GM23338 (cell line): ENCODE results near the gene WDR93. TPM values are rescaled to one million over a fixed set of nuclear protein-coding genes. Genes with fewer than 3 reads are reported as not detected.

Experiments used
- ATAC-seq: fragments of 200-7000 bp; cut with Tn5 transposase; 3 replicates; pipeline ENCODE4 v1.9.1; 2020
- DNase-seq: peaks from one replicate; pipeline ENCODE4 v3.0.0-alpha.2; 2015; ENCODE audit warnings: low spot score
- H2AFZ ChIP-seq: fragments of 200-600 bp; sonication (generic); 2 replicates; pipeline ENCODE4 v1.8.0; 2016; ENCODE audit warnings: antibody characterized with exemption, mild to moderate bottlenecking, moderate library complexity
- H3F3A ChIP-seq: fragments of 200-600 bp; sonication (generic); replicated peaks from 2 replicates; pipeline ENCODE4 v1.8.0; 2017; ENCODE audit warnings: antibody characterized with exemption, mixed run types, low read depth
- H3K27ac ChIP-seq: fragments of 200-600 bp; sonication (generic); 2 replicates; pipeline ENCODE4 v1.6.1; 2016; ENCODE audit warnings: low read depth
- H3K27me3 ChIP-seq: fragments of 200-600 bp; sonication (generic); 2 replicates; pipeline ENCODE4 v1.8.0; 2016; ENCODE audit warnings: mild to moderate bottlenecking, mixed run types, moderate library complexity; ENCODE audit not compliant: insufficient read depth
- H3K36me3 ChIP-seq: fragments of 200-600 bp; sonication (generic); 2 replicates; pipeline ENCODE4 v1.8.0; 2016; ENCODE audit warnings: mild to moderate bottlenecking; ENCODE audit not compliant: insufficient read depth
- H3K4me1 ChIP-seq: fragments of 200-600 bp; sonication (generic); 2 replicates; pipeline ENCODE4 v1.8.0; 2016; ENCODE audit warnings: mild to moderate bottlenecking, moderate library complexity; ENCODE audit not compliant: insufficient read depth
- H3K4me2 ChIP-seq: fragments of 200-600 bp; sonication (generic); 2 replicates; pipeline ENCODE4 v1.7.1; 2017; ENCODE audit warnings: mixed run types
- H3K4me3 ChIP-seq: fragments of 200-600 bp; sonication (generic); 2 replicates; pipeline ENCODE4 v1.6.1; 2016; ENCODE audit warnings: mixed run types
- H3K79me2 ChIP-seq: fragments of 200-600 bp; sonication (generic); replicated peaks from 2 replicates; pipeline ENCODE4 v1.8.0; 2017; ENCODE audit warnings: mild to moderate bottlenecking; ENCODE audit not compliant: insufficient read depth
- H3K9me2 ChIP-seq: fragments of 200-600 bp; sonication (generic); 2 replicates; pipeline ENCODE4 v1.8.0; 2017; ENCODE audit not compliant: insufficient read depth
- H4K20me1 ChIP-seq: fragments of 200-600 bp; sonication (generic); replicated peaks from 2 replicates; pipeline ENCODE4 v1.8.0; 2017; ENCODE audit warnings: mild to moderate bottlenecking; ENCODE audit not compliant: insufficient read depth
- H3K27ac Mint-ChIP-seq: 2 replicates; pipeline ENCODE4 v1.8.0; 2020; ENCODE audit warnings: inconsistent platforms, mild to moderate bottlenecking, moderate library complexity, mixed read lengths
- H3K27me3 Mint-ChIP-seq: 3 replicates; pipeline ENCODE4 v1.8.0; 2022; ENCODE audit warnings: low read depth, mild to moderate bottlenecking, moderate library complexity, mixed read lengths, inconsistent platforms; ENCODE audit not compliant: insufficient read depth, poor library complexity
- H3K36me3 Mint-ChIP-seq: 3 replicates; pipeline ENCODE4 v1.8.0; 2021; ENCODE audit warnings: low read depth, mild to moderate bottlenecking, inconsistent platforms, moderate library complexity, mixed read lengths
- H3K4me1 Mint-ChIP-seq: 3 replicates; pipeline ENCODE4 v1.8.0; 2020; ENCODE audit warnings: mild to moderate bottlenecking, inconsistent platforms, mixed read lengths
- H3K4me3 Mint-ChIP-seq: 3 replicates; pipeline ENCODE4 v1.8.0; 2021; ENCODE audit warnings: moderate library complexity, mild to moderate bottlenecking, inconsistent platforms, mixed read lengths
- H3K9me3 Mint-ChIP-seq: 3 replicates; pipeline ENCODE4 v1.8.0; 2020; ENCODE audit warnings: moderate library complexity, mild to moderate bottlenecking, inconsistent platforms, mixed read lengths
- CREB1 ChIP-seq: fragments of 250-450 bp; sonication (Bioruptor Pico); IDR thresholded peaks from 2 replicates; pipeline ENCODE4 v1.5.0; 2020; ENCODE audit warnings: low read depth, mild to moderate bottlenecking, moderate library complexity
- CTCF ChIP-seq, 2 experiments: fragments of 200-600 bp in 1 of 2; sonication (generic) in 1 of 2; conservative IDR thresholded peaks; 2 replicates each; pipeline versions ENCODE4 v1.5.1 to v1.6.1; 2016 to 2017; ENCODE audit warnings: antibody characterized with exemption in 2 of 2, low read depth in 2 of 2, mild to moderate bottlenecking in 2 of 2, moderate library complexity in 1 of 2
- EZH2phosphoT487 ChIP-seq: fragments of 200-600 bp; sonication (generic); IDR thresholded peaks from one replicate; pipeline ENCODE4 v1.8.1; 2018; ENCODE audit warnings: antibody characterized with exemption; ENCODE audit not compliant: unreplicated experiment
- ZNF114 ChIP-seq: fragments of 250-450 bp; sonication (Bioruptor Pico); IDR thresholded peaks from 2 replicates; pipeline ENCODE4 v1.5.0; 2020; ENCODE audit warnings: mild to moderate bottlenecking, moderate library complexity
- ZNF462 ChIP-seq: fragments of 250-450 bp; sonication (Bioruptor Pico); IDR thresholded peaks from 2 replicates; pipeline ENCODE4 v1.5.0; 2020; ENCODE audit warnings: mild to moderate bottlenecking, moderate library complexity
- polyA plus RNA-seq: library from polyadenylated mRNA; unstranded; fragments of >200 nt; fragmentation: Nextera tagmentation; extraction: Ambion mirVana; gene quantifications from 2 replicates; pipeline ENCODE4 v1.2.1, GENCODE V29; 2016
- total RNA-seq: library from RNA; depleted of rRNA; stranded (reverse); fragments of >200 nt; shearing (Covaris generic); gene quantifications from 2 replicates; pipeline ENCODE4 v1.2.3, GENCODE V29; 2014

WDR93 gene
- total and polyA plus RNA-seq, 2 experiments from 2014 or later: 0.14 TPM; not detected in 1

GRCh38 chr15:89768071-89768500, 77.5 kb downstream of the WDR93 start:
- H3K9me2 ChIP-seq: no peaks in the 10 kb centered on the region
- no peaks in the 10 kb centered on the region for H3F3A ChIP-seq
- peaks cover 2% of the 10 kb centered on the region for H3K27me3 Mint-ChIP-seq
- ATAC-seq (no peak), DNase-seq (no peak)
- H3K36me3 Mint-ChIP-seq: no peaks in the 10 kb centered on the region
- no peaks in the 10 kb centered on the region for H3K4me1 ChIP-seq
- no peaks in the 10 kb centered on the region for H4K20me1 ChIP-seq
- no peaks in the 10 kb centered on the region for H3K27me3 ChIP-seq
- no peaks in the 10 kb centered on the region for H3K36me3 ChIP-seq
- H2AFZ ChIP-seq: no peak overlapping the region
- TF ChIP-seq EZH2phosphoT487 (no peak), ZNF114 (CRISPR knock-in tag) (no peak), CTCF (conservative IDR thresholded peaks at IDR 0.05; ENCODE audit: low read depth in 2 of 2) (no peak), CREB1 (CRISPR knock-in tag) (no peak), ZNF462 (CRISPR knock-in tag) (no peak)
- no peaks in the 10 kb centered on the region; the same call in 2 of the 3 replicates for H3K4me1 Mint-ChIP-seq
- no peak overlapping the region for H3K4me3 ChIP-seq
- H3K4me2 ChIP-seq: no peak overlapping the region
- no peaks in the 10 kb centered on the region for H3K79me2 ChIP-seq
- H3K4me3 Mint-ChIP-seq: no peak overlapping the region
- H3K27ac Mint-ChIP-seq: no peak overlapping the region
- H3K27ac ChIP-seq: no peak overlapping the region
- H3K9me3 Mint-ChIP-seq: no peaks in the 10 kb centered on the region
